ENCODE data around the gene NLGN3.
A peak's percentile ranks its signal among the peaks of the same experiment; 100 is the strongest.

Gene NLGN3

DNA sequence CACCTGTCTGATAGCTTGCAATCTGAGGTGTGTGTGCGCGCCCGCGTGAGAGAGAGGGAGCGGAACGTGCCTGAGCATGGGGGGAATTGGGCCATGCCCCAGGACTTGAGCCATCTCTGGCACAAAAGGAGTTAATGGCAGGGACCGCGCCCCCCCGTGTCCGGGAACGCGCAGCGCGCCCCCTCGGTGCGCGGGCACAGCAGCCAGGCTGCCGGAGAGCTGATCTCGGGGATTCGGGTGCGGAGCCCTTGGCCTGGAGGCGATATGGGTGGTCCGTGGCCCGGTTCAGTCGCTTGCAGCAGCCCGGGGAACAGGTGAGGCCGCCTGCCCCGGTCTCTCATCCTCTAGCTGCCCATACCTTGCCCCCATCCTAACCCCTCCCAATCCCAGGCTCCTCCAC is at the start of gene NLGN3:
NLGN3 (plus strand) TSS at position 191 of the 400 bp plus-strand sequence. CDS start 2,909 bp downstream, outside the sequence.
- DNase-seq, result no peak
- in situ Hi-C loops (cut with HindIII; ENCODE audit: low pct_ligation_motif_present, low pct_unique_long_range_greater_than_20kb, low sequenced_read_pairs), result no loop called here

- in situ Hi-C loops (cut with HindIII; ENCODE audit: low pct_ligation_motif_present, low pct_unique_long_range_greater_than_20kb, low sequenced_read_pairs), result no loop called here
- no peak for DNase-seq
Measured at GRCh38 chrX:71095033-71095432, 49.6 kb upstream of the NLGN3 start.

- DNase-seq, result peak; percentile 77
- in situ Hi-C loops (cut with HindIII; ENCODE audit: low pct_ligation_motif_present, low pct_unique_long_range_greater_than_20kb, low sequenced_read_pairs), result no loop called here
Measured at GRCh38 chrX:71095555-71095980, 49.1 kb upstream of the NLGN3 start, which contains the start of gene FOXO4. TSS of gene FOXO4 (plus strand) at chrX:71095851. CDS start at chrX:71096529, 678 bp downstream.

GRCh38 chrX:71095981-71096759 is 48.5 kb upstream of the NLGN3 start:
- in situ Hi-C loops (cut with HindIII; ENCODE audit: low pct_ligation_motif_present, low pct_unique_long_range_greater_than_20kb, low sequenced_read_pairs), result no loop called here
- DNase-seq, result no peak

- in situ Hi-C loops (cut with HindIII; ENCODE audit: low pct_ligation_motif_present, low pct_unique_long_range_greater_than_20kb, low sequenced_read_pairs), result no loop called here
- DNase-seq, result no peak
Measured at GRCh38 chrX:71096760-71097032, 47.9 kb upstream of the NLGN3 start.

DNA sequence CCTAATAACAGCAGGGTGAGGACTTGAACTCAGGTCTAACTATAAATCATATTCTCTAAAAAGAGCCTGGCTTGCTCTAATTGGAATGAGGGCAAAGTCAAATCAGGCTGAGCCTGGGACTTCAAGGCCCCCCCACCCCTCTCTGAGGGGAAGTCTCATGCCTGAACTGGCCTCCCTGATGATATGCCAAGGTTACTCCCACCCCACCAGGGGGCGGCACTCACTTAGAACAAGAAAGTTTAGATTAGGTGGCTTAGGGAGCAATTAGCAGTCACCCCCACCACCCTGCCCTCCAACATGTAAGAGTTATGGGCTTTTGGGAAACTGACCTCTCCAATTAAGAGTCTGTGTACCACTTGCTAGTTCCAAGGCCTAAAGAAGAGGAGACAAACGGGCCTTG is 46.3 kb upstream of the NLGN3 start:
- in situ Hi-C loops (cut with HindIII; ENCODE audit: low pct_ligation_motif_present, low pct_unique_long_range_greater_than_20kb, low sequenced_read_pairs), result no loop called here
- peak; percentile 44 for DNase-seq

- DNase-seq, result no peak
- in situ Hi-C loops (cut with HindIII; ENCODE audit: low pct_ligation_motif_present, low pct_unique_long_range_greater_than_20kb, low sequenced_read_pairs), result no loop called here
Measured at GRCh38 chrX:71098951-71099506, 45.6 kb upstream of the NLGN3 start.

- in situ Hi-C loops (cut with HindIII; ENCODE audit: low pct_ligation_motif_present, low pct_unique_long_range_greater_than_20kb, low sequenced_read_pairs), result no loop called here
- no peak for DNase-seq
Measured at GRCh38 chrX:71099736-71100135, 44.9 kb upstream of the NLGN3 start.

DNA sequence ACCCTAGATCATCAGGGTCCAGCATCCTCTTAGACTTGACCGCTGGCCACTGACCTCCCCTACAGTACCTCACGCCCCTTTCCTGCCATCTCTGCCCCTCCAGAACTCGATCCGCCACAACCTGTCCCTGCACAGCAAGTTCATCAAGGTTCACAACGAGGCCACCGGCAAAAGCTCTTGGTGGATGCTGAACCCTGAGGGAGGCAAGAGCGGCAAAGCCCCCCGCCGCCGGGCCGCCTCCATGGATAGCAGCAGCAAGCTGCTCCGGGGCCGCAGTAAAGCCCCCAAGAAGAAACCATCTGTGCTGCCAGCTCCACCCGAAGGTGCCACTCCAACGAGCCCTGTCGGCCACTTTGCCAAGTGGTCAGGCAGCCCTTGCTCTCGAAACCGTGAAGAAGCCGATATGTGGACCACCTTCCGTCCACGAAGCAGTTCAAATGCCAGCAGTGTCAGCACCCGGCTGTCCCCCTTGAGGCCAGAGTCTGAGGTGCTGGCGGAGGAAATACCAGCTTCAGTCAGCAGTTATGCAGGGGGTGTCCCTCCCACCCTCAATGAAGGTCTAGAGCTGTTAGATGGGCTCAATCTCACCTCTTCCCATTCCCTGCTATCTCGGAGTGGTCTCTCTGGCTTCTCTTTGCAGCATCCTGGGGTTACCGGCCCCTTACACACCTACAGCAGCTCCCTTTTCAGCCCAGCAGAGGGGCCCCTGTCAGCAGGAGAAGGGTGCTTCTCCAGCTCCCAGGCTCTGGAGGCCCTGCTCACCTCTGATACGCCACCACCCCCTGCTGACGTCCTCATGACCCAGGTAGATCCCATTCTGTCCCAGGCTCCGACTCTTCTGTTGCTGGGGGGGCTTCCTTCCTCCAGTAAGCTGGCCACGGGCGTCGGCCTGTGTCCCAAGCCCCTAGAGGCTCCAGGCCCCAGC is 43.8 kb upstream of the NLGN3 start:
- in situ Hi-C loops (cut with HindIII; ENCODE audit: low pct_ligation_motif_present, low pct_unique_long_range_greater_than_20kb, low sequenced_read_pairs), result no loop called here
- DNase-seq, result no peak

DNA sequence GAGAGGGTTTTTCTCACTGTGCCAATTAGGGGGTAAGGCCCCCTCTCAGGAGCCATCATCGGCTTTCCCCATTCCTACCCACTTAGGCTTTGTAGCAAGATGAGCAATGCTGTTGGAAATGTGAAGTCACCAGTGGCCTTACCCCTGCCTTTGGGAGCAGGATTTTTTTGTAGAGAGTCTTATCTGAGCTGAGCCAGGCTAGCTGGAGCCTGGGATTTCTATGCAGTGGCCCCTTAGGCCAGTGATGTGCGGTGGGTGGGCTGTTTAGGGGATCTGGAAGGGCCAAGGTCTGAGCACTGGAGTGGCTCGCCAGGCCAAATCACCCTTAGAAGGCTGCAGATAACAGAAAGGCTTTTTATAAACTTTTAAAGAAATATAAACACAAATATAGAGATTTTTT is 42.3 kb upstream of the NLGN3 start:
- DNase-seq, result no peak
- in situ Hi-C loops (cut with HindIII; ENCODE audit: low pct_ligation_motif_present, low pct_unique_long_range_greater_than_20kb, low sequenced_read_pairs), result no loop called here

DNA sequence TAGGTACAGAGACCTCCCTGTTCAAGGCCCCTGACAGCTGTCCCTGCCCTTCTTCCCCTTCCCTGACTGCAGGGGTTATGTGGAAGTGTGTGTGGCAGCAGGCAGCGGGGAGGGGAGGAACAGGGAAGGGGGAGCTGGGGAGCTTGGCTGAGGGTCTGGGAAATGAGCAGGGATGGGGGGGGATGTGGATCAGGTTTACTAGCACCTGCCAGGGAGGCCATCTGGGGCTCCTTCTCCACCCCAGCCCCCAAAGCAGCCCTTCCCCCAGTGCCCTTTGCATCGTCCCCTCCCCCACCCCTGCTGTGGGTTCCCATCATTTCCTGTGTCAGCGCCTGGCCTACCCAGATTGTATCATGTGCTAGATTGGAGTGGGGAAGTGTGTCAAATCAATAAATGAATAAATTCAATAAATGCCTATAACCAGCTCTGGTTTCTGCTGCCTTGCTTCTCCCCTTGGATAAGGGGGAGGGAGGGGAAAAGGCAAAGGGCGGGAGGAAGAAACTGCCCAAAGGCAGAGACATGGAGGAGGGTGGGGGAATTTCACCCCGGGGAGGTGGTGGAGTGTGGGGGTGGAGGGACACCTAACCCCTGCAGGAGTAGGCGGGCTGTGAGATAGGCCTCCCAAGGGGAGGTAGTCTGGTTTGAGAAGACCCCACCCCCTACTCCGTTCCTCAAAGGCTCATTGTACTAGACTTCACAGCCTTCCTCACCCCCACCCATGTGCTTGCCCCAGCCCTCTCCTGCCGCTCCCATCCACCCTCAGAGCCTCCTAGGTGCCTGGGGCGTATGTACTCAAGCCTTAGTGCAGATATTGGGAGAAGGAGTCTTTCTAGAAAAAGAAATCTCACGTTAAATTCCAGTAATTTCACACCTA is 41.3 kb upstream of the NLGN3 start:
- DNase-seq, result no peak
- in situ Hi-C loops (cut with HindIII; ENCODE audit: low pct_ligation_motif_present, low pct_unique_long_range_greater_than_20kb, low sequenced_read_pairs), result no loop called here

GRCh38 chrX:71105628-71106027 is 39.0 kb upstream of the NLGN3 start:
- in situ Hi-C loops (cut with HindIII; ENCODE audit: low pct_ligation_motif_present, low pct_unique_long_range_greater_than_20kb, low sequenced_read_pairs), result no loop called here
- no peak for DNase-seq

GRCh38 chrX:71106427-71106826 is 38.2 kb upstream of the NLGN3 start, which contains the start of gene CXorf65:
TSS of gene CXorf65 (minus strand) at chrX:71106740. CDS start at chrX:71106556, 184 bp downstream.
- in situ Hi-C loops (cut with HindIII; ENCODE audit: low pct_ligation_motif_present, low pct_unique_long_range_greater_than_20kb, low sequenced_read_pairs), result no loop called here
- DNase-seq, result no peak

DNA sequence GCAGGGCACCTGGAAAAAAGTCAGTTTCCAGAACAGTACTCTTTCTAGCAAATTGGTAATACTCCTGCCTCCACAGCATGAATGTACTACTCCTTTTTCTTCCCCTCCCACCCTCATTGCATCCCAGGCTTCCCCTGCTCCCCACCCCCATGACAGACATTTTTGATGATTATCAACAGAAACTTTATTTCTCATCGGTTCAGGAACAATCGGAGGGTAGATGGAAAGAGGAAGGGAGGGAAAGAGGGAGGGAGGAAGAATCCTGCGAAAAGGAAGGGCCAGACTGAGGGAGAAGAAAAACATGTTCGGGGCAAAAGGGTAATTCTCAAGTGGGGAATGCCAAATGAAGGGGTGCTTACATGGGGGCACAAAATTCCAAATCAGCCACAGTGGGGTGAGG is 37.4 kb upstream of the NLGN3 start:
- in situ Hi-C loops (cut with HindIII; ENCODE audit: low pct_ligation_motif_present, low pct_unique_long_range_greater_than_20kb, low sequenced_read_pairs), result no loop called here
- no peak for DNase-seq

DNA sequence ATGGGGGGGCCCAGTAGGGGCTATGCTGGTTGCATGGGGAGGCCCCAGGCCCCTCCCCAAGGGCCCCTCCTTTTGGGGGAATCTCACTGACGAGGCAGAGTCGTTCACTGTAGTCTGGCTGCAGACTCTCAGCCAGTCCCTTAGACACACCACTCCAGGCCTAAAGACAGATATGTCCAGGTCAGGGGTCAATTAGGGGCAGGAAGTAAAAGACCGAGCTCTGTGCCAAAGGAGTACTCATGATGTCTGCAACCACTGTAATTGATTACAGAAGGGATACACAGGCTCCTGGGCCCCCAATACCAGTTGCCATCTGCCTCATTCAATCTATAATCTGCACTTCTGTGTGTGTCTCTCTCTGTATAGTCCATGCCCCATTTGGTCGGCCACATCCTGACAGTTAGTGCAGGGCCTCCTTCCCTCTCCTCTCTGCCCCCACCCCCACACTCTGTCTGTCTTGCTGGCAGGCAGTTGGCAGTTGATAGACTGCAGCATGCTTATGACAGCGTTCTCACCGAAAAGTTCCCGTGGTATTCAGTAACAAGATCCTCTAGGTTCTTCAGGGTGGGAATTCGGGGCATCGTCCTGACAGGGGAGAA is 36.8 kb upstream of the NLGN3 start:
- in situ Hi-C loops (cut with HindIII; ENCODE audit: low pct_ligation_motif_present, low pct_unique_long_range_greater_than_20kb, low sequenced_read_pairs), result no loop called here
- no peak for DNase-seq

DNA sequence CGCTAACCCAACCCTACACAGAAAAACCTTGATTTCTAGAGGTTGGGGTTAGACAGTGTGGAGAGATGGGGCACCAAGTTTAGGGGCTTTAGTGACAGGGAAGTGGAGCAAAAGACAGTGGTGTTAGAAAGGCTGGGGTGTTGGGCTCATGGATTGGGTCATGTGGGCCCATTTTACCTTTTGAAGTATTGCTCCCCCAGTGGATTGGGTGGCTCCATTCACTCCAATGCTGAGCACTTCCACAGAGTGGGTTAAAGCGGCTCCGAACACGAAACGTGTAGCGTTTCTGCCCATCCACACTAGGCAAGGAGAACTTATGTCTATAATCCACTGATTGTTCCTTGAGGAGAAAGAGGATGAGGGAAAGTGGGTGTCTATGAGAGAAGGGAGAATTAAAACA is 35.6 kb upstream of the NLGN3 start:
- no peak for DNase-seq
- in situ Hi-C loops (cut with HindIII; ENCODE audit: low pct_ligation_motif_present, low pct_unique_long_range_greater_than_20kb, low sequenced_read_pairs), result no loop called here

GRCh38 chrX:71111141-71111843 is 33.3 kb upstream of the NLGN3 start, which contains the start of gene IL2RG:
TSS of gene IL2RG (minus strand) at chrX:71111577. CDS start at chrX:71111539, 38 bp downstream.
- DNase-seq, result no peak
- in situ Hi-C loops (cut with HindIII; ENCODE audit: low pct_ligation_motif_present, low pct_unique_long_range_greater_than_20kb, low sequenced_read_pairs), result no loop called here

Measured in ACHN (cell line).